Suprapubic skin (tissue), 4 donors: ENCODE results near the gene TAS1R1. TPM values are rescaled to one million over a fixed set of nuclear protein-coding genes. Genes with fewer than 3 reads are reported as not detected.
"Not testable (repeated sequence)": the region's sequence is repeated elsewhere in the genome, so short reads cannot be mapped to it uniquely, and the experiment has no call there.

Experiments used
- DNase-seq, 2 donors: peaks; one replicate each; pipeline ENCODE4 v3.0.0-alpha.2; 2019; ENCODE audit warnings: low spot score in 2 of 2
- H3K27ac ChIP-seq: fragments of 200-600 bp; sonication (generic); one replicate; pipeline ENCODE4 v1.5.1; 2019
- H3K27me3 ChIP-seq: fragments of 200-600 bp; sonication (generic); one replicate; pipeline ENCODE4 v1.5.1; 2019
- H3K36me3 ChIP-seq: fragments of 200-600 bp; sonication (generic); one replicate; pipeline ENCODE4 v1.5.1; 2019
- H3K4me1 ChIP-seq: fragments of 200-600 bp; sonication (generic); one replicate; pipeline ENCODE4 v1.5.1; 2019
- H3K4me3 ChIP-seq: fragments of 200-600 bp; sonication (generic); one replicate; pipeline ENCODE4 v1.5.1; 2019; ENCODE audit warnings: mild to moderate bottlenecking
- H3K9me3 ChIP-seq: fragments of 200-600 bp; sonication (generic); one replicate; pipeline ENCODE4 v1.5.1; 2019
- EP300 ChIP-seq: sonication (generic); formaldehyde crosslinking; IDR thresholded peaks from one replicate; pipeline ENCODE4 v1.6.1; 2017; ENCODE audit warnings: antibody characterized with exemption
- POLR2A ChIP-seq, 2 donors: fragments of 450-650 bp; IDR thresholded peaks; one replicate each; pipeline ENCODE4 v1.6.1; 2017; ENCODE audit warnings: antibody characterized with exemption in 2 of 2, mild to moderate bottlenecking in 2 of 2, moderate library complexity in 2 of 2
- POLR2AphosphoS5 ChIP-seq, 3 donors: sonication (generic); formaldehyde crosslinking; IDR thresholded peaks; one replicate each; pipeline ENCODE4 v1.6.1; 2017; ENCODE audit warnings: antibody characterized with exemption in 3 of 3
- WGBS: methylation state at CpG from one replicate; pipeline ENCODE4 v1.1.5; 2018; 5-methylcytosine and 5-hydroxymethylcytosine counted together
- total RNA-seq, 4 donors: library from RNA; depleted of rRNA; stranded (reverse); fragments of >200 nt; gene quantifications; one replicate each; pipeline ENCODE4 v1.1.0, GENCODE V29; 2016
- TF ChIP-seq, protein P1 (sequence below), 2 donors: fragments of 200-600 bp in 1 of 2; fragments of 450-650 bp in 1 of 2; sonication (generic) in 1 of 2; IDR thresholded peaks; one replicate each; pipeline ENCODE4 v1.5.1; 2016 to 2019; ENCODE audit warnings: antibody characterized with exemption in 2 of 2, mild to moderate bottlenecking in 1 of 2, moderate library complexity in 1 of 2

TAS1R1 gene
- total RNA-seq, 4 donors from 2014 or later = 0.40 to 0.45 TPM; not detected in 2

- peaks cover 21% of the 10 kb centered on the region for H3K4me1 ChIP-seq
- peaks cover 82% of the 10 kb centered on the region for H3K36me3 ChIP-seq
- TF ChIP-seq EP300 = no peak
- TF ChIP-seq, protein P1, sequence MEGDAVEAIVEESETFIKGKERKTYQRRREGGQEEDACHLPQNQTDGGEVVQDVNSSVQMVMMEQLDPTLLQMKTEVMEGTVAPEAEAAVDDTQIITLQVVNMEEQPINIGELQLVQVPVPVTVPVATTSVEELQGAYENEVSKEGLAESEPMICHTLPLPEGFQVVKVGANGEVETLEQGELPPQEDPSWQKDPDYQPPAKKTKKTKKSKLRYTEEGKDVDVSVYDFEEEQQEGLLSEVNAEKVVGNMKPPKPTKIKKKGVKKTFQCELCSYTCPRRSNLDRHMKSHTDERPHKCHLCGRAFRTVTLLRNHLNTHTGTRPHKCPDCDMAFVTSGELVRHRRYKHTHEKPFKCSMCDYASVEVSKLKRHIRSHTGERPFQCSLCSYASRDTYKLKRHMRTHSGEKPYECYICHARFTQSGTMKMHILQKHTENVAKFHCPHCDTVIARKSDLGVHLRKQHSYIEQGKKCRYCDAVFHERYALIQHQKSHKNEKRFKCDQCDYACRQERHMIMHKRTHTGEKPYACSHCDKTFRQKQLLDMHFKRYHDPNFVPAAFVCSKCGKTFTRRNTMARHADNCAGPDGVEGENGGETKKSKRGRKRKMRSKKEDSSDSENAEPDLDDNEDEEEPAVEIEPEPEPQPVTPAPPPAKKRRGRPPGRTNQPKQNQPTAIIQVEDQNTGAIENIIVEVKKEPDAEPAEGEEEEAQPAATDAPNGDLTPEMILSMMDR (IDR thresholded peaks at IDR 0.05) = no peak
- H3K9me3 ChIP-seq = no peaks in the 10 kb centered on the region
- no peak for DNase-seq
- H3K27me3 ChIP-seq = no peaks in the 10 kb centered on the region
- no peak overlapping the region for H3K4me3 ChIP-seq
- H3K27ac ChIP-seq = no peak overlapping the region
- WGBS = 49% methylated on average over 10 of the region's 10 CpGs
Observed at GRCh38 chr1:6545276-6546112, 9.6 kb upstream of the TAS1R1 start.

DNA sequence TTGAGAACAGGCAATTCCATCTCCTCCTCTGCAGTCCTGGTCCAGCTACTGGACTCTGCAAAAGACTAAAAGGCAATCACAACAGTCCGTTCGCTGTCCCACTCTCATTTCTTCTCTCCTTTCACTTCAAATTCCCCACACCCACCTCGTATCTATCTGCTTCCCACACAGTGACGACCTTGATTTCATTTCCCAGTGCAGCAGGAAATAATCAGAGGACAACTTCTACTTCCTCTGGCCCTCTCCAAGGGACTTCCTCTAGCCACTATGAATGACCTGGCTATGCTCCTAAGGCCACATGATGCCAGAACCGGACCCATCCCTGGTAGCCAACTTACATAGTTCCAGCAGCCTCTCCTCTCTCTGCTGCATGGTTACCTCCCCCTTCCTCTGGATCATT, 8.8 kb upstream of the TAS1R1 start:
- H3K27me3 ChIP-seq = no peaks in the 10 kb centered on the region
- no peak for DNase-seq
- H3K4me3 ChIP-seq = no peak overlapping the region
- WGBS = 66% methylated on average over 5 of the region's 5 CpGs
- peaks cover 21% of the 10 kb centered on the region for H3K4me1 ChIP-seq
- no peak overlapping the region for H3K27ac ChIP-seq
- TF ChIP-seq EP300 = no peak
- TF ChIP-seq POLR2A (IDR thresholded peaks at IDR 0.05) = no peak
- no peak for TF ChIP-seq POLR2AphosphoS5 (IDR thresholded peaks at IDR 0.05)
- TF ChIP-seq, protein P1 (IDR thresholded peaks at IDR 0.05) = no peak
- H3K36me3 ChIP-seq = peaks cover 78% of the 10 kb centered on the region
- H3K9me3 ChIP-seq = no peaks in the 10 kb centered on the region

DNA sequence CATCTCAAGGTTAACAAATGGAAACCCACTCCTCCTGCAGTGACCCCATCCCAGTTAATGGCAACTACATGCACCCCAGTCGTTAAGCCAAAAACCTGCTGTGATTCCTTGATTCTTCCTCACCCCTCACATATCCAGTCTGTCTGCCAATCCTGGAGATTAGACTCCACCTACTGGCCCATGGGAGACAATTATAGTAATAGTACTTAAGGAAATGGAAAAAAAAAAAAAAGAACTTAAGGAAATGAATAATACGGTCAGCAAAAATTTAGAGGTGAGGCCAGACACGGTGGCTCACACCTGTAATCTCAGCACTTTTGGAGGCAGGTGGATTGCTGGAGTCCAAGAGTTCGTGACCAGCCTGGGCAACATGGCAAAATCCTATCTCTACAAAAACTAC, 7.8 kb upstream of the TAS1R1 start:
- 52% methylated on average over 4 of the region's 4 CpGs for WGBS
- no peak overlapping the region for H3K4me3 ChIP-seq
- H3K27me3 ChIP-seq = no peaks in the 10 kb centered on the region
- peaks cover 21% of the 10 kb centered on the region for H3K4me1 ChIP-seq
- no peaks in the 10 kb centered on the region for H3K9me3 ChIP-seq
- no peak overlapping the region for H3K27ac ChIP-seq
- no peak for DNase-seq
- H3K36me3 ChIP-seq = peaks cover 72% of the 10 kb centered on the region
- TF ChIP-seq EP300 (no peak), POLR2A (IDR thresholded peaks at IDR 0.05) (no peak), POLR2AphosphoS5 (IDR thresholded peaks at IDR 0.05) (no peak)
- TF ChIP-seq, protein P1 (IDR thresholded peaks at IDR 0.05) = no peak

GRCh38 chr1:6554031-6554906, 838 bp upstream of the TAS1R1 start, which contains the start of gene NOL9:
TSS of gene NOL9 (minus strand) at chr1:6554513. CDS start at chr1:6554502, 11 bp downstream.
- H3K36me3 ChIP-seq = peaks cover 13% of the 10 kb centered on the region
- 2% methylated on average over 23 of the region's 87 CpGs for WGBS
- H3K9me3 ChIP-seq = no peaks in the 10 kb centered on the region
- peak; percentile 95 to 96 for DNase-seq
- H3K4me1 ChIP-seq = peaks cover 23% of the 10 kb centered on the region
- H3K27me3 ChIP-seq = no peaks in the 10 kb centered on the region
- peak within 1 kb of the TSS; percentile 84 for H3K27ac ChIP-seq
- TF ChIP-seq POLR2A (IDR thresholded peaks at IDR 0.05) = peak in 1 of 2 donors; percentile 47
- no peak for TF ChIP-seq EP300
- peak in 2 of 3 donors; percentile 22 to 82 for TF ChIP-seq POLR2AphosphoS5 (IDR thresholded peaks at IDR 0.05)
- TF ChIP-seq, protein P1 (IDR thresholded peaks at IDR 0.05) = peak; percentile 95 to 99
- H3K4me3 ChIP-seq = peak within 1 kb of the TSS; percentile 99

DNA sequence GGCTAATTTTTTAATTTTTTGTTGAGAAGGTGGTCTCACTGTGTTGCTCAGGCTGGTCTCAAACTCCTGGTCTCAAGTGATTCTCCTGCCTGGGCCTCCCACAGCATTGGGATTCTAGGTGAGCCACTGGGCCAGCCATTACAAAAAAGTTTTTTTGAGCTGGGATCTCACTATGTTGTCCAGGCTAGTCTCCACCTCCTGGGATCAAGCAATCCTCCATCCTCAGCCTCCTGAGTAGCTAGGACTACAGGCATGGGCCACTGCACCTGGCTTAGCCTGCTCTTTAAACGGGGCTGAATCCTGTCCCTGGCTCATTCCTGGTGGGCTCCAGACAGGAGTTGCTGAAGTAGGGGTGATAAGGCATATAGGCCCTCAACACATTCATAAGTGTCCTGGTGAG, 2.5 kb downstream of the TAS1R1 start:
- H3K4me1 ChIP-seq = peaks cover 19% of the 10 kb centered on the region
- H3K27me3 ChIP-seq = no peaks in the 10 kb centered on the region
- H3K4me3 ChIP-seq = no peak overlapping the region
- H3K36me3 ChIP-seq = no peaks in the 10 kb centered on the region
- H3K27ac ChIP-seq = no peak overlapping the region
- 83% methylated on average over 1 of the region's 1 CpG for WGBS
- no peak for DNase-seq
- no peaks in the 10 kb centered on the region for H3K9me3 ChIP-seq
- no peak for TF ChIP-seq POLR2AphosphoS5 (IDR thresholded peaks at IDR 0.05)
- no peak for TF ChIP-seq POLR2A (IDR thresholded peaks at IDR 0.05)
- TF ChIP-seq, protein P1 (IDR thresholded peaks at IDR 0.05) = no peak
- no peak for TF ChIP-seq EP300

GRCh38 chr1:6559161-6559560, 4.1 kb downstream of the TAS1R1 start:
- DNase-seq, H3K4me1 ChIP-seq, H3K27ac ChIP-seq, H3K27me3 ChIP-seq, H3K9me3 ChIP-seq, H3K4me3 ChIP-seq, H3K36me3 ChIP-seq: not testable (repeated sequence)
- 78% methylated on average over 11 of the region's 11 CpGs for WGBS
